ENCODE measurements around the gene TFDP1. TPM values are rescaled to one million over a fixed set of nuclear protein-coding genes. Genes with fewer than 3 reads are reported as not detected.

Gene TFDP1
- total RNA-seq, 1 donor from 2014 or later: 171 TPM

DNA sequence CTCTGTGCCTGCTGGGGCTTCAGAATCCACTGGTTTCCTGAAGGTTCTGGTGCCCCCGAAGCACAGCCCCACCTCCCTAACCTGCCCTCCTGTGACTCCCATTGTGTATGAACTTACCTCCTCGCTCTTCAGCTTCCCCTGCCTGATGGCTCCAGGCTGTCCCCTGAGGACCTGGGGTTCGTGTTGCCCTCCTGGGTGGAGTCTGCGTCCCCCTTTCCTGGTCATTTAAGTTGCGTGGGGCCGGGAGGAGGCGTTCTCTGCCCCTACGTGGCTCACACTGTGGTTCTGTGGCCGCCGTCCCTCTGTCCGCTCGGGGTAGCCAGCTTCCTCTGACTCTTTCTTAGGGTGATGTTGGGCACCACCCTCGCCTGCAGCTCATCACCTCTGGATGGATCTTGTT, 13.9 kb downstream of the TFDP1 start:
- peaks cover 45% of the 10 kb centered on the region for H3K36me3 Mint-ChIP-seq (ENCODE audit: low read depth)

DNA sequence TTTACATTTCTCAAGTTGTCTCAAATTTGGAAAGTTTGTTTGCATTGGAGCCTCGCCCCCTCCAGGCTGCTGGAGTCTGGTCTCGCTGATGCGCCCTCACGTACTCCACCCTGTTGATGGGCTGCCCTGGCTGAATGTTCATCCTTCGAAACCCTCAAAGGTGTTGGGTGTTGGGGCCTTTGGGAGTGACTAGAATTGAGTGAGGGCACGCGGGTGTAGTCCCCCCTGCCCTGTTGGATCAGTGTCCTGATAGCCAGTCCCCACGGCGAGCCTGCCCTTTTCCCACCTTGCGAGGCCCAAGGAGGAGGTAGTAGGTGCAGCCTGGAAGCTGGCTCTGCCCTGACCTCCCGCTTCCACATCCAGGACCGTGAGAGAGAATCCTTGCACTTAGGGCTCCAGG, 14.8 kb downstream of the TFDP1 start:
- Mint-ChIP-seq H3K9me3 (no peaks in the 10 kb centered on the region), H3K4me3 (no peak overlapping the region), H3K27me3 (ENCODE audit: insufficient read depth) (no peaks in the 10 kb centered on the region), H3K4me1 (ENCODE audit: low read depth) (no peaks in the 10 kb centered on the region), H3K27ac (no peak overlapping the region), H3K36me3 (ENCODE audit: low read depth) (peaks cover 45% of the 10 kb centered on the region)
- intact Hi-C loops (cut with micrococcal nuclease): no loop called here
- DNase-seq (ENCODE audit: low spot score): no peak

More for the DNA sequence above, 13.9 kb downstream of the TFDP1 start:
- intact Hi-C loops (cut with micrococcal nuclease): no loop called here
- no peak for DNase-seq (ENCODE audit: low spot score)
- Mint-ChIP-seq H3K4me1 (ENCODE audit: low read depth) (no peaks in the 10 kb centered on the region), H3K4me3 (no peak overlapping the region), H3K27ac (no peak overlapping the region), H3K27me3 (ENCODE audit: insufficient read depth) (no peaks in the 10 kb centered on the region), H3K9me3 (no peaks in the 10 kb centered on the region)

DNA sequence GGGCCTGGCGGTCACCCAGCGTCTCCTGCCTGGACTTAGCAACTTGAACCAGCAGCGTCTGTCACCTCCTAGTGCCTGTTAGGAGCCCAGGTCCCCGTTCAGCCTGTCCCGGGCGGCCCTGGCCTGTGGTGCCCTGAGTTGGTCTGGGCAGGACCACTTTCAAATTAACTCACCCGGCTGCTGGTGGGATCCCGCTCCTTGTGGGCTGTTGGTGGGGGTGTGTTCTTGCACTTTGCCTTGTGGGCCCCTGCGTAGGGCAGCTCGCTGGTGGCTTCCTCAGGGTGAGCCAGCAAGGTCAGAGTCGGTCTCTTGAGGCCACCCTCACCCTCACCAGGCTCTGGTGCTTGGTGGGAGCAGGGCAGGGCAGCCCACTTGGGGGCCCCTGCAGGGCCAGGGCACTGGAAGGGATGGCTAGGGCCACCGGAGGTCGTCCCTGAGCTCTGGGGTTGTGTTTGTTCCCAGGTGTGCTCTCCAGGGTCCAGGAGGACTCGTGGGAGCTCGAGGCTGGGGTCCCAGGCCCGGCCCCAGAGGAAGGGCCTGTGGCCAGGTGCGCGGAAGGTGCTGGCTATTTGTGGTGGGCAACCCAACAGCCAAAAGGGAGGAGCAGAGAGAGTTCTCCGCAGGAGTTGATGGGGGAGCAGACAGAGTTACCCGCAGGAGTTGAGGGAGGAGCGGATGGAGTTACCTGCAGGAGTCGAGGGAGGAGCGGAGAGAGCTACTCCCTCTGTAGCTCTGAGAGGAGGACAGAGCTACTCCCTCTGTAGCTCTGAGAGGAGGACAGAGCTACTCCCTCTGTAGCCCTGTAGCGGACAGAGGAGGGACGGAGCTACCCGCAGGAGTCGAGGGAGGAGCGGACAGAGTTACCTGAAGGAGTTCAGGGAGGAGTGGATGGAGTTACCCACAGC, 16.9 kb downstream of the TFDP1 start:
- no peaks in the 10 kb centered on the region for H3K27me3 Mint-ChIP-seq (ENCODE audit: insufficient read depth)
- intact Hi-C loops (cut with micrococcal nuclease): no loop called here
- peaks cover 32% of the 10 kb centered on the region for H3K36me3 Mint-ChIP-seq (ENCODE audit: low read depth)
- no peaks in the 10 kb centered on the region for H3K9me3 Mint-ChIP-seq
- no peak overlapping the region for H3K27ac Mint-ChIP-seq
- peaks cover 8% of the 10 kb centered on the region for H3K4me1 Mint-ChIP-seq (ENCODE audit: low read depth)
- DNase-seq (ENCODE audit: low spot score): no peak
- H3K4me3 Mint-ChIP-seq: no peak overlapping the region

DNA sequence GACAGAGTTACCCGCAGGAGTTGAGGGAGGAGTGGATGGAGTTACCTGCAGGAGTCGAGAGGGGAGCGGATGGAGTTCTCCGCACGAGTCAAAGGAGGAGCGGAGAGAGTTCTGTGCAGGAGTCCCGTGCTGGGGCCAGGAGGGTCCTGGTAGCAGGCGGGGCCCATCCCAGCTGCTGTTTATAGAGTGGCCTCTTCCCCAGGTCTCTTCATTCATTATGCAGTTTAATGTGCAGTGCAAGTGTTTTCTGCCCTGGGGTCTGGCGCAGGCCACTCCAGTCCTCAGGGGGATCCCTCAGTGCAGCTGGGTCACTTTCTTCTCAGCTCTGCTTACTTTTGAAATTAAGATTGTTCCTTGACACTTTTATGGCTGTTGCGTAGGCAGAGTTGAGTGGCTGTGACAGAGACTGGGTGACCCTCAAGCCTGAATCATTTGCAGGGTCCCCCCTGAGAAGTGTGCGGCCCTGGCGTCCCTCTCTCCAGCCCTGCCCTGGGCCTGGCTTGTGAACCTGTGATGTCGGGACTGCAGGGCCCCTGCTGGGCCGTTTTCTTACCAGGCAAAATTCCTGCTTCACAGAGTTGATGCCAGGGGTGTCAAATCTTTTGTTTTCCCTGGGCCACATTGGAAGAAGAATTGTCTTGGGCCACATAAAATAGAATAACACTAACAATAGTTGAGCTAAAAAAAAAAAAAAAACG, 17.9 kb downstream of the TFDP1 start:
- peaks cover 8% of the 10 kb centered on the region for H3K4me1 Mint-ChIP-seq (ENCODE audit: low read depth)
- H3K27me3 Mint-ChIP-seq (ENCODE audit: insufficient read depth): no peaks in the 10 kb centered on the region
- peaks cover 26% of the 10 kb centered on the region for H3K36me3 Mint-ChIP-seq (ENCODE audit: low read depth)
- intact Hi-C loops (cut with micrococcal nuclease): no loop called here
- H3K27ac Mint-ChIP-seq: no peak overlapping the region
- DNase-seq (ENCODE audit: low spot score): no peak
- H3K9me3 Mint-ChIP-seq: no peaks in the 10 kb centered on the region
- H3K4me3 Mint-ChIP-seq: no peak overlapping the region

DNA sequence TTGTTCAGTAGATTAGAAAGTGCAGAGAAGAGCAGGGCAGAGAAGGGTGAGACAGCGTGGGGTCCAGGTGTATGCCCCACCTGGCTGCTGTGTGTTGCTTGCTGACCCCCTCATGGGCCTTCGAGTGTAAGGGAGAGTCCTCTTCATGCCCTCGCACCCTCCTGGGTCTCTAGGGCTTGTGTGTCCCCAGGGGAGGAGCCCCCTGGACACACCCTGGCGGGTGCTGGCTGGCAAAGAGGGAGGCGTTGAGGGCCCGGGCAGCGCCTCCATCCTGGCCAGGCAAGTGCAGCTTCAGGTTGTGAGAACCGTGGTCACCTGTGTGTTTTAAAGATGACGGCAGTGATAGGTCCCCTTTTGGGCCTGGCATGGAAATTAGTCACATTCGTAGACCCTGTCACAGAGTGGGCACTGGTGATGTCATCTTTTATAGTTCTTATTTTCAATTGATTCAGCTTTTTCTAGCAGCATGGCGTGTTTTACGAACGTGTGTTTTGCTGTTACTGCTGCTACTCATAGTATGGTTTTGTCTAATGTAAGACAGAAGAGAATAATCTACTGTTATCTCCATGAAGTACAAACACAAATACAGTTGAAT, 18.7 kb downstream of the TFDP1 start:
- DNase-seq (ENCODE audit: low spot score): no peak
- peaks cover 23% of the 10 kb centered on the region for H3K36me3 Mint-ChIP-seq (ENCODE audit: low read depth)
- intact Hi-C loops (cut with micrococcal nuclease): no loop called here
- H3K27me3 Mint-ChIP-seq (ENCODE audit: insufficient read depth): no peaks in the 10 kb centered on the region
- no peak overlapping the region for H3K27ac Mint-ChIP-seq
- H3K4me3 Mint-ChIP-seq: no peak overlapping the region
- H3K4me1 Mint-ChIP-seq (ENCODE audit: low read depth): peaks cover 8% of the 10 kb centered on the region
- no peaks in the 10 kb centered on the region for H3K9me3 Mint-ChIP-seq

DNA sequence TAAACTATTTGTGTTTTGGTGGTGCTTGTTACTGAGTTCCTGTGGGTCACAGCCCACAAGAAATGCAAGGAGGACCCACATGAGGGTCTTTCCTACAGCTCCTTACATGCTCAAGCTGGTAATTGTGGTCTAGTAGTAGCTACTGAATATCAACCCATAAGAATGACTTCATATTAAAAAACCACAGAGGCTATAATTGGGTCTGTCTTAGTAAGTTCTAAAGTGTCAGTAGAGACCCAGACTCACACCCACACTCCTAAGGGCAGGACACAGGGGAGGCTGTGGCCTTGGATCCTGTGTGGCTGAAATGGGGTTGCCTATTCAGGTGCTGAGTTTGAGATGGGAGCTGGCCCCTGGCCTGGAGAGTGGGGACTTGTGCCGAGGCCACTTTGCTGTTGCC, 19.6 kb downstream of the TFDP1 start:
- no peaks in the 10 kb centered on the region for H3K27me3 Mint-ChIP-seq (ENCODE audit: insufficient read depth)
- H3K27ac Mint-ChIP-seq: no peak overlapping the region
- no peak for DNase-seq (ENCODE audit: low spot score)
- H3K4me1 Mint-ChIP-seq (ENCODE audit: low read depth): peaks cover 8% of the 10 kb centered on the region
- intact Hi-C loops (cut with micrococcal nuclease): no loop called here
- H3K4me3 Mint-ChIP-seq: no peak overlapping the region
- no peaks in the 10 kb centered on the region for H3K9me3 Mint-ChIP-seq
- peaks cover 17% of the 10 kb centered on the region for H3K36me3 Mint-ChIP-seq (ENCODE audit: low read depth)

DNA sequence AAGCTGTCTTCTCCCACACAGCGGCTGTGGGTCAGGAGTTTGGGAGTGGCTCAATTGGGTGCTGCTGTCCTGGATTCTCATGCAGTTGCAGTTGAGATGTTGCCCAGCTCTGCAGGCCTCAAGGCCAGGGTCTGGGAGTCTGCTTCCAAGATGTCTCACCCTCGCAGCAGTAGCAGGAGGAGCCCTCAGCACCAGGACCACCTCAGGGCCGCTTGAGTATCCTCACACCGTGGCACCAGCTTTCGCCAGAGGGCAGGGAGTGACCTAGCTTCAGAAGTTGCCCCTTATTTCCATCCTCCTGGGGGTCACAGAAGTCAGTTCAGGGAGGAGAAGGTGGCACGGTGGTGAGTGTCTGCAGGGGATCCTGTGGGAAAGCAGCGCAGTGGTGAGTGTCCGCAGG, 20.9 kb downstream of the TFDP1 start:
- no peak overlapping the region for H3K4me3 Mint-ChIP-seq
- no peak for DNase-seq (ENCODE audit: low spot score)
- no peak overlapping the region for H3K27ac Mint-ChIP-seq
- peaks cover 8% of the 10 kb centered on the region for H3K36me3 Mint-ChIP-seq (ENCODE audit: low read depth)
- no peaks in the 10 kb centered on the region for H3K27me3 Mint-ChIP-seq (ENCODE audit: insufficient read depth)
- H3K9me3 Mint-ChIP-seq: no peaks in the 10 kb centered on the region
- H3K4me1 Mint-ChIP-seq (ENCODE audit: low read depth): peaks cover 8% of the 10 kb centered on the region
- intact Hi-C loops (cut with micrococcal nuclease): no loop called here

DNA sequence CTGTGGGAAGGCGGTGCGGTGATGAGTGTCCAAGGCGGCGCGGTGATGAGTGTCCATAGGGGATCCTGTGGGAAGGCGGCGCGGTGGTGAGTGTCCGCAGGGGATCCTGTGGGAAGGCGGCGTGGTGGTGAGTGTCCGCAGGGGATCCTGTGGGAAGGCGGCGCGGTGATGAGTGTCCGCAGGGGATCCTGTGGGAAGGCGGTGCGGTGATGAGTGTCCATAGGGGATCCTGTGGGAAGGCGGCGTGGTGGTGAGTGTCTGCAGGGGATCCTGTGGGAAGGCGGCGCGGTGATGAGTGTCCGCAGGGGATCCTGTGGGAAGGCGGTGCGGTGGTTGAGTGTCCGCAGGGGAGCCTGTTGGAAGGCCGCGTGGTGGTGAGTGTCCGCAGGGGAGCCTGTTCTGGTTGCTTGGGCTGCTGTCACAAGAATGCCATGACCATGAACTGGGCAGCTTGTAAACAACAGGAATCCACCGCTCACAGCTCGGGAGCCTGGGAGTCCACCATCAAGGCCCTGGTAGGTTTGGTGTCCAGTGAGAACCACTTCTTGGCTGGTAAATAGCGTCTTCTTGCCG, 21.4 kb downstream of the TFDP1 start:
- H3K9me3 Mint-ChIP-seq: no peaks in the 10 kb centered on the region
- intact Hi-C loops (cut with micrococcal nuclease): no loop called here
- H3K27me3 Mint-ChIP-seq (ENCODE audit: insufficient read depth): no peaks in the 10 kb centered on the region
- H3K27ac Mint-ChIP-seq: no peak overlapping the region
- peaks cover 8% of the 10 kb centered on the region for H3K4me1 Mint-ChIP-seq (ENCODE audit: low read depth)
- H3K36me3 Mint-ChIP-seq (ENCODE audit: low read depth): peaks cover 10% of the 10 kb centered on the region
- no peak for DNase-seq (ENCODE audit: low spot score)
- no peak overlapping the region for H3K4me3 Mint-ChIP-seq

DNA sequence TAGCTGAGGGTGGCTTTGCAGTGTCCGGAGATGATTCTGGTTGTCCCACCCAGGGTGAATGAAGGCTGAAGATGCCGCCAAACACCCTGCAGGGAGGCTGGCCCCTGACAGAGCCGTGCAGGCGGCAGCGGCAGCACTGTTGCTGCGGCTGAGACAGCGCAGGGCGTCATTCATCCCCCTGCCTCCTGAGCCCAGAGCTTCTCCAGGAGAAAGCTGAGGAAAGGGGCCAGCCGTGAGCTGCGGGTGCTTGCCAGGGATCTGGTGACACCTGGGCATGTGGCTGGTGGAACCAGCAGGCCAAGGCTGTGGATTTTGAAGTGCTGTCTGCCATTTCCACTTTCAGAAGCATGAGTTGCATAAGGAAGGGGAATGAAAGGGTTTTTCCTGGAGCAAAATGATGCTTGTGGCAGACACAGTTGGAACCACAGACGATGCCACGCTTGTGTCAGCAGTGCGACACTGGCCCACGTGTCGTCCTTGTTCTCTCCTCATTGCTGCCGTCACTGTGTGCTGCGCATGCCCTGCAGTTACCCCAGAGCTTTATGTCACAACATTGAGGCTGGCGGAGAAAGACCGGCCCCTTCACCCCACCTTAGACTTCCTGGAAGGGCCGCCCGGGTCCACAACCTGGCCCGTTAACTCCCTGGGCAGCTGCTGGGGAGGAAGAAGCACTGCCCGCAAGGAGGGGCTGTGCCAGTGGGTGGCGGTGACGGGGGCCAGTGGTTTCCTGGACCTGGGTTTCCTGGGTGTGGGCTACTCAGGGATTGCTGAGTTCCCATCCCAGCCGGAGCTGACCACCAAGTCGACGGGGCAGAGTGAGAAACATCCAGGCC, 22.7 kb downstream of the TFDP1 start:
- intact Hi-C loops (cut with micrococcal nuclease): no loop called here

DNA sequence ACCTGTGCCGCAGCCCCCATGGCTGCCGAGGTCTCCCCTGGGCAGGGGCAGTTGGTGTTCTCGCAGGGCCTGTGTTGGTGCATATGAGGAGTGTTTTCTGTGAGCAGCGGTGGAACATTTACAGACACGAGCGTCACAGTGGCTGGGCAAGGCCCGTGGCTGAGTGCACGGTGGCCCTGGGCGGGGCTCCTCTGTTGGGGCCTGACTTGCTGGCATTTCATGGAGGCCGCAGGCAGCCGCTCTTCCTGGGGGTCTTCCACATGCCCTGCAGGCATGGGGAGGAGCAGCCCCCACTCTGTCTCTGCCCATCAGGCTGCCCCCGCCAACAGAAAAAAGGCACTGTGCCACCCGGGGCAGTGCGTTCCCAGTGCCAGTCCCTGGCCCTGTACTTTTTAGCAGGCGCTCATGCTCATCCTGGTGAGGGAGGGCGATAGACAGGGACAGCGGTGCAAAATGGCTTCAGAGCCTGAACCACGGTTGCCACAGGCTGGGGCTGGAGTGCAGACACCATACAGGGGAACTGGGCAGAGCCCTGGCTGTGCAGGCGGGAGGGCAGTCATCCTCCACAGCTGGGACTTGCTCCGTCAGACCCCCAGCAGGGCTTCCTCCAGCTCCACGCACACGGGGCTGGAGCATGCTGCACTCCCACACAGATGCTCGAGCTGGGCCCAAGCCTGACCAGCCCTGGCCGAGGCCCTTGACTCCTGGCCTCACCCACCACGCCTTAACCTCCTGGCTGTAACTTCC, 23.5 kb downstream of the TFDP1 start:
- Mint-ChIP-seq H3K27me3 (ENCODE audit: insufficient read depth) (no peaks in the 10 kb centered on the region), H3K4me1 (ENCODE audit: low read depth) (peaks cover 16% of the 10 kb centered on the region), H3K27ac (no peak overlapping the region)

More for the DNA sequence above, 22.7 kb downstream of the TFDP1 start:
- peaks cover 20% of the 10 kb centered on the region for H3K36me3 Mint-ChIP-seq (ENCODE audit: low read depth)
- no peak overlapping the region for H3K27ac Mint-ChIP-seq
- no peak overlapping the region for H3K4me3 Mint-ChIP-seq
- no peaks in the 10 kb centered on the region for H3K9me3 Mint-ChIP-seq
- DNase-seq (ENCODE audit: low spot score): no peak
- H3K4me1 Mint-ChIP-seq (ENCODE audit: low read depth): peaks cover 10% of the 10 kb centered on the region
- H3K27me3 Mint-ChIP-seq (ENCODE audit: insufficient read depth): no peaks in the 10 kb centered on the region

DNA sequence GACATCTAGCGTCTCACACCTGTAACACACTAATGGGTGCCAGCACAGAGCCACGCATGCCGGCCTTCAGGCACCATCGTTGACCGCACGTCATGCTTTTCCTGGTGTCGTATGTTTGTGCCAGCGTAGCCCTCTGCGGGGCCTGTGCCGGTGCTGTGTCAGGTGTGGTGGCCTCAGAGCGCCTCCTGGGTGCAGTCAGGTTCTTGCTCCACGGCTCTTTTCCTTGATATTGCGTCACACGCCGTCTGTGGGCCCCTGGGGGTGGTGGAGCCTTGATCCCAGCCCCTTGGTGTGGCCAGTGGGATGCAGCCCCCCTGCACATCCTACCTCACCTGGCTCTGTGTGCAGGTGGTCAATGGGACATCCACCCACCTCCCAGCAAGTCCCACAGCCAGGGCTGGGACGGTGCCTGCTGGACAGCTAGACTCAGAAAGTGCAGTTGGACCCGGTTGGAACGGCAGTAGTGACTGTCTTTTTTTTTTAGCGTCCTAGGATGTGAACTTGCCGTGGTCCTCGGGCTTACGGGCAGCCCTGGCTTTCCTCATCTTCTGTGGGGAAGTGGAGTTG, 24.5 kb downstream of the TFDP1 start:
- no peak for DNase-seq (ENCODE audit: low spot score)
- Mint-ChIP-seq H3K4me1 (ENCODE audit: low read depth) (peaks cover 16% of the 10 kb centered on the region), H3K9me3 (no peaks in the 10 kb centered on the region), H3K4me3 (no peak overlapping the region), H3K27me3 (ENCODE audit: insufficient read depth) (no peaks in the 10 kb centered on the region), H3K36me3 (ENCODE audit: low read depth) (peaks cover 26% of the 10 kb centered on the region), H3K27ac (no peak overlapping the region)
- intact Hi-C loops (cut with micrococcal nuclease): no loop called here

More for the DNA sequence above, 23.5 kb downstream of the TFDP1 start:
- H3K36me3 Mint-ChIP-seq (ENCODE audit: low read depth): peaks cover 26% of the 10 kb centered on the region
- no peak overlapping the region for H3K4me3 Mint-ChIP-seq
- no peaks in the 10 kb centered on the region for H3K9me3 Mint-ChIP-seq
- no peak for DNase-seq (ENCODE audit: low spot score)
- intact Hi-C loops (cut with micrococcal nuclease): no loop called here
